GM21423 (cell line): ENCODE measurements around the gene SHANK3.
"Not testable (repeated sequence)": the region's sequence is repeated elsewhere in the genome, so short reads cannot be mapped to it uniquely, and the experiment has no call there.

ENCODE experiments used
- ATAC-seq: cut with Tn5 transposase; IDR thresholded peaks from one replicate; pipeline ENCODE4 v1.9.1; 2021; ENCODE audit warnings: mild to moderate bottlenecking, moderate library complexity; ENCODE audit not compliant: unreplicated experiment

Gene SHANK3

GRCh38 chr22:50643821-50644101 lies 28.9 kb upstream of the SHANK3 start:
- ATAC-seq, result not testable (repeated sequence)

GRCh38 chr22:50653256-50653655 lies 19.4 kb upstream of the SHANK3 start:
- ATAC-seq, result no peak

- not testable (repeated sequence) for ATAC-seq
Measured at GRCh38 chr22:50654664-50655063, 18.0 kb upstream of the SHANK3 start.

- no peak for ATAC-seq
Measured at GRCh38 chr22:50656122-50657070, 16.2 kb upstream of the SHANK3 start.

GRCh38 chr22:50657925-50658324 lies 14.7 kb upstream of the SHANK3 start:
- ATAC-seq, result no peak

- not testable (repeated sequence) for ATAC-seq
Measured at GRCh38 chr22:50659711-50660110, 12.9 kb upstream of the SHANK3 start.

- ATAC-seq, result no peak
Measured at GRCh38 chr22:50660306-50660705, 12.3 kb upstream of the SHANK3 start.

GRCh38 chr22:50665212-50665611 lies 7.4 kb upstream of the SHANK3 start:
- ATAC-seq, result no peak

- no peak for ATAC-seq
Measured at GRCh38 chr22:50665738-50666137, 6.9 kb upstream of the SHANK3 start.

GRCh38 chr22:50670513-50670912 lies 2.1 kb upstream of the SHANK3 start:
- no peak for ATAC-seq

GRCh38 chr22:50670914-50671538 lies 1.6 kb upstream of the SHANK3 start:
- ATAC-seq, result no peak

- ATAC-seq, result no peak
Measured at GRCh38 chr22:50671641-50672040, 982 bp upstream of the SHANK3 start.

GRCh38 chr22:50672041-50672440 lies 582 bp upstream of the SHANK3 start:
- no peak for ATAC-seq

GRCh38 chr22:50673231-50674129 lies 857 bp downstream of the SHANK3 start:
- no peak for ATAC-seq

GRCh38 chr22:50674130-50674500 lies 1.5 kb downstream of the SHANK3 start:
- no peak for ATAC-seq

- ATAC-seq, result no peak
Measured at GRCh38 chr22:50674606-50675552, 2.3 kb downstream of the SHANK3 start.

- no peak for ATAC-seq
Measured at GRCh38 chr22:50675553-50676179, 3.0 kb downstream of the SHANK3 start.

- no peak for ATAC-seq
Measured at GRCh38 chr22:50676180-50676636, 3.6 kb downstream of the SHANK3 start.

GRCh38 chr22:50676661-50677492 lies 4.3 kb downstream of the SHANK3 start:
- ATAC-seq, result no peak
